ENCODE measurements around the gene UBE2F.

- no peak for TF ChIP-seq MAX (IDR thresholded peaks at IDR 0.05)
- no peak for TF ChIP-seq REST (IDR thresholded peaks at IDR 0.05)
- TF ChIP-seq NR3C1 (IDR thresholded peaks at IDR 0.05): no peak
- no peak for TF ChIP-seq PHF8 (IDR thresholded peaks at IDR 0.05; ENCODE audit: borderline replicate concordance, low read depth)
- no peak for TF ChIP-seq KDM5A (IDR thresholded peaks at IDR 0.05)
Observed at GRCh38 chr2:238022594-238023157, 55.9 kb downstream of the UBE2F start.

All from A549 (cell line).